GDM1 (cell line): Measurements from ENCODE around the gene CXorf51A.
"Not testable (repeated sequence)": the region's sequence is repeated elsewhere in the genome, so short reads cannot be mapped to it uniquely, and the experiment has no call there.

ENCODE experiments used
- DNase-seq: peaks from one replicate; lab custom pipeline; 2025; lab: John Stamatoyannopoulos, UW

Gene CXorf51A

GRCh38 chrX:146814644-146815043, at the start of gene CXorf51A:
CXorf51A (minus strand) TSS chrX:146814744; CDS start chrX:146814723, 21 bp downstream.
- not testable (repeated sequence) for DNase-seq

GRCh38 chrX:146863566-146863965, 49.0 kb upstream of the CXorf51A start:
- DNase-seq = no peak

- DNase-seq = no peak
Observed at GRCh38 chrX:146854281-146854680, 39.7 kb upstream of the CXorf51A start.

- DNase-seq = no peak
Observed at GRCh38 chrX:146831994-146832393, 17.4 kb upstream of the CXorf51A start.

- not testable (repeated sequence) for DNase-seq
Observed at GRCh38 chrX:146809471-146809870, 5.1 kb downstream of the CXorf51A start, which contains the start of gene CXorf51B. CXorf51B (plus strand) TSS chrX:146809771; CDS start chrX:146809792, 21 bp downstream.
